Body of pancreas (tissue), 4 donors: ENCODE data around the gene DOK6. TPM values are rescaled to one million over a fixed set of nuclear protein-coding genes. Genes with fewer than 3 reads are reported as not detected.

Experiments used
- ATAC-seq: fragments of 150-250 bp; one replicate; pipeline ENCODE4 v1.9.1; 2016
- DNase-seq, 4 donors: peaks; one replicate each; pipeline ENCODE4 v3.0.0-alpha.2; 2019
- H3K27ac ChIP-seq, 4 donors: fragments of 200-600 bp; sonication (generic); 1 replicate in 3 of 4; 2 replicates in 1 of 4; pipeline versions ENCODE4 v1.5.1 to v1.6.1; 2016 to 2019; ENCODE audit warnings: mild to moderate bottlenecking in 1 of 4, mixed read lengths in 1 of 4, moderate library complexity in 1 of 4
- H3K27me3 ChIP-seq, 2 donors: fragments of 200-600 bp; sonication (generic); one replicate each; pipeline ENCODE4 v1.6.0; 2016; ENCODE audit warnings: mild to moderate bottlenecking in 1 of 2
- H3K36me3 ChIP-seq, 2 donors: fragments of 200-600 bp; sonication (generic); replicated peaks in 1 of 2; 2 replicates each; pipeline ENCODE4 v1.5.1; 2016; ENCODE audit warnings: low read depth in 2 of 2; ENCODE audit not compliant: insufficient read depth in 1 of 2
- H3K4me1 ChIP-seq: fragments of 200-600 bp; sonication (generic); one replicate; pipeline ENCODE4 v1.6.0; 2016
- H3K4me3 ChIP-seq, 2 donors: fragments of 200-600 bp; sonication (generic); 1 replicate in 1 of 2; 2 replicates in 1 of 2; pipeline ENCODE4 v1.5.1; 2016 to 2019
- H3K9me3 ChIP-seq, 3 donors: fragments of 200-600 bp; sonication (generic); 1 replicate in 2 of 3; 2 replicates in 1 of 3; pipeline ENCODE4 v1.5.1; 2016
- CTCF ChIP-seq, 7 experiments: fragments of 450-650 bp in 4 of 7; fragments of 200-600 bp in 3 of 7; sonication (generic) in 3 of 7; IDR thresholded peaks; one replicate each; pipeline ENCODE4 v1.5.1; 2016 to 2019; ENCODE audit warnings: antibody characterized with exemption in 7 of 7
- POLR2A ChIP-seq, 3 donors: fragments of 450-650 bp; IDR thresholded peaks; one replicate each; pipeline ENCODE4 v1.6.1; 2016; ENCODE audit warnings: antibody characterized with exemption in 3 of 3, mild to moderate bottlenecking in 2 of 3
- WGBS, 2 donors: methylation state at CpG; one replicate each; pipeline ENCODE4 v1.1.5; 2017; 5-methylcytosine and 5-hydroxymethylcytosine counted together
- intact Hi-C: fragments of 100-400 bp; cut with DNase I; formaldehyde crosslinking; loops from one replicate; pipeline ENCODE4 v1.15.1; 2023
- total RNA-seq, 2 donors: library from RNA; depleted of rRNA; stranded (reverse); fragments of >200 nt; gene quantifications; one replicate each; pipeline ENCODE4 v1.1.0, GENCODE V29; 2016

The DOK6 gene
- total RNA-seq, 2 donors from 2014 or later: under 0.01 to 0.66 TPM

- no peak for DNase-seq
- no peak for ATAC-seq
- Histone ChIP-seq H3K36me3 (no peaks in the 10 kb centered on the region), H3K4me1 (no peaks in the 10 kb centered on the region), H3K27me3 (no peaks in the 10 kb centered on the region), H3K9me3 (no peaks in the 10 kb centered on the region), H3K4me3 (no peak overlapping the region), H3K27ac (no peak overlapping the region)
- no peak for TF ChIP-seq POLR2A (IDR thresholded peaks at IDR 0.05)
- intact Hi-C loops: no loop called here
- 61 to 62% methylated on average over 2 of the region's 2 CpGs for WGBS, 2 donors
Measured at GRCh38 chr18:69558052-69558451, 157.4 kb downstream of the DOK6 start.

GRCh38 chr18:69559604-69560003, 158.9 kb downstream of the DOK6 start:
- DNase-seq (no peak), ATAC-seq (no peak)
- TF ChIP-seq POLR2A (IDR thresholded peaks at IDR 0.05): no peak
- TF ChIP-seq CTCF (IDR thresholded peaks at IDR 0.05): no peak
- no peak overlapping the region for H3K4me3 ChIP-seq
- no peaks in the 10 kb centered on the region for H3K27me3 ChIP-seq
- H3K36me3 ChIP-seq: no peaks in the 10 kb centered on the region
- H3K9me3 ChIP-seq: no peaks in the 10 kb centered on the region
- intact Hi-C loops: no loop called here
- no peak overlapping the region for H3K27ac ChIP-seq
- no peaks in the 10 kb centered on the region for H3K4me1 ChIP-seq

GRCh38 chr18:69564602-69565001, 163.9 kb downstream of the DOK6 start:
- no peaks in the 10 kb centered on the region for H3K4me1 ChIP-seq
- peaks cover 0 to 12% (median 0%) of the 10 kb centered on the region in 3 donors for H3K9me3 ChIP-seq
- ATAC-seq (no peak), DNase-seq (no peak)
- H3K27me3 ChIP-seq: no peaks in the 10 kb centered on the region
- TF ChIP-seq POLR2A (IDR thresholded peaks at IDR 0.05): no peak
- TF ChIP-seq CTCF (IDR thresholded peaks at IDR 0.05): no peak
- H3K36me3 ChIP-seq: no peaks in the 10 kb centered on the region
- no peak overlapping the region for H3K4me3 ChIP-seq
- no peak overlapping the region for H3K27ac ChIP-seq
- WGBS, 2 donors: 80 to 90% methylated on average over 2 of the region's 2 CpGs
- intact Hi-C loops: no loop called here

- no peak for TF ChIP-seq CTCF (IDR thresholded peaks at IDR 0.05)
- no peak for TF ChIP-seq POLR2A (IDR thresholded peaks at IDR 0.05)
- no peak overlapping the region for H3K27ac ChIP-seq
- no peaks in the 10 kb centered on the region for H3K36me3 ChIP-seq
- intact Hi-C loops: no loop called here
- DNase-seq: no peak
- H3K27me3 ChIP-seq: no peaks in the 10 kb centered on the region
- no peaks in the 10 kb centered on the region for H3K4me1 ChIP-seq
- WGBS, 2 donors: 64 to 73% methylated on average over 9 to 10 of the region's 10 CpGs
- ATAC-seq: no peak
- H3K9me3 ChIP-seq: peaks cover 0 to 12% (median 0%) of the 10 kb centered on the region in 3 donors
- H3K4me3 ChIP-seq: no peak overlapping the region
Measured at GRCh38 chr18:69567813-69568488, 167.3 kb downstream of the DOK6 start.

GRCh38 chr18:69569133-69569532, 168.4 kb downstream of the DOK6 start:
- H3K9me3 ChIP-seq: peaks cover 0 to 12% (median 0%) of the 10 kb centered on the region in 3 donors
- no peaks in the 10 kb centered on the region for H3K27me3 ChIP-seq
- intact Hi-C loops: no loop called here
- no peak for TF ChIP-seq CTCF (IDR thresholded peaks at IDR 0.05)
- TF ChIP-seq POLR2A (IDR thresholded peaks at IDR 0.05): no peak
- no peak overlapping the region for H3K4me3 ChIP-seq
- ATAC-seq (no peak), DNase-seq (no peak)
- H3K4me1 ChIP-seq: no peaks in the 10 kb centered on the region
- no peaks in the 10 kb centered on the region for H3K36me3 ChIP-seq
- no peak overlapping the region for H3K27ac ChIP-seq
- 76 to 79% methylated on average over 2 of the region's 2 CpGs for WGBS, 2 donors
